AG04450 (cell line): Measurements from ENCODE around the gene COX7A2. TPM values are rescaled to one million over a fixed set of nuclear protein-coding genes. Genes with fewer than 3 reads are reported as not detected.

Experiments used
- CTCF ChIA-PET: fragments of 300-600, 350-600 bp; formaldehyde crosslinking; extraction: SDS; loops from one replicate; lab custom pipeline; 2022; ENCODE audit warnings: antibody characterized with exemption, inconsistent platforms; lab: Charles Lee
- POLR2A ChIA-PET: fragments of 350-600 bp; formaldehyde crosslinking; extraction: SDS; loops from one replicate; lab custom pipeline; 2021; ENCODE audit warnings: antibody characterized with exemption, inconsistent platforms; lab: Yijun Ruan, JAX
- DNase-seq: peaks from one replicate; pipeline ENCODE4 v3.0.0-alpha.2; 2011; ENCODE audit warnings: low read depth, low spot score
- H3K27ac ChIP-seq: one replicate; pipeline ENCODE4 v1.5.1; 2012; ENCODE audit warnings: low read depth, low read length, control low read depth
- H3K27me3 ChIP-seq: one replicate; pipeline ENCODE4 v1.6.0; 2012; ENCODE audit warnings: low read length; ENCODE audit not compliant: control insufficient read depth, insufficient read depth
- H3K4me3 ChIP-seq: 2 replicates; pipeline ENCODE4 v1.5.1; 2011; ENCODE audit warnings: mild to moderate bottlenecking, low read depth, low read length, control low read depth
- H3K9me3 ChIP-seq: 2 replicates; pipeline ENCODE4 v1.5.1; 2012; ENCODE audit warnings: low read length; ENCODE audit not compliant: control insufficient read depth, insufficient read depth
- polyA plus RNA-seq: library from polyadenylated mRNA; depleted of rRNA; stranded (reverse); fragments of >200 nt; gene quantifications from 2 replicates; pipeline ENCODE4 v1.2.3, GENCODE V29; 2011
- TF ChIP-seq, protein P1 (sequence below): IDR thresholded peaks from 2 replicates; pipeline ENCODE4 v1.5.1; 2011; ENCODE audit warnings: low read depth, low read length, control low read depth, inconsistent platforms

COX7A2 gene
- polyA plus RNA-seq, 1 experiment = 263 TPM

DNA sequence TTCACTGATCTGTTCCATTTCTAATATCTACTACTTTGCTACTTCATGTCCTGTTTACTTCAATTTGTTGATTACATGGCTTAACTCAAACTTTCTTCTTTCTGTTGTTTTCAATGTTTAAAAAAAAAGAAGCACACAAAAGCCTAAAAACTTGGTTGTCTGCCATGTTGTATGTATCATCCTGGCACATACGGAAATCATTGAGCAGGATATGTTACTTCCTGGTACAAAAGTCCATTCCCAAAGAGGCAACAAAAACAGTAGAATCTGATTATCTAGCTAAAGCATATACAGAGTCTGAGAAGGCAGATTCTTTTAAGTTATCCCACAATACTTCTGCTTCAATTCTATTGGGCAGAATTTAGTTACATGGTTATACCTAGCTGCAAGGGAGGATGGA lies 23.2 kb downstream of the COX7A2 start:
- H3K4me3 ChIP-seq = no peak overlapping the region
- CTCF ChIA-PET = interaction anchor here (0.6 to 3.2 kb wide), 5 partner anchors 9 to 1976 kb away, joined by 3 to 28 read pairs (median 4); no protein-coding TSS in a partner anchor
- no peak overlapping the region for H3K27ac ChIP-seq
- TF ChIP-seq, protein P1, sequence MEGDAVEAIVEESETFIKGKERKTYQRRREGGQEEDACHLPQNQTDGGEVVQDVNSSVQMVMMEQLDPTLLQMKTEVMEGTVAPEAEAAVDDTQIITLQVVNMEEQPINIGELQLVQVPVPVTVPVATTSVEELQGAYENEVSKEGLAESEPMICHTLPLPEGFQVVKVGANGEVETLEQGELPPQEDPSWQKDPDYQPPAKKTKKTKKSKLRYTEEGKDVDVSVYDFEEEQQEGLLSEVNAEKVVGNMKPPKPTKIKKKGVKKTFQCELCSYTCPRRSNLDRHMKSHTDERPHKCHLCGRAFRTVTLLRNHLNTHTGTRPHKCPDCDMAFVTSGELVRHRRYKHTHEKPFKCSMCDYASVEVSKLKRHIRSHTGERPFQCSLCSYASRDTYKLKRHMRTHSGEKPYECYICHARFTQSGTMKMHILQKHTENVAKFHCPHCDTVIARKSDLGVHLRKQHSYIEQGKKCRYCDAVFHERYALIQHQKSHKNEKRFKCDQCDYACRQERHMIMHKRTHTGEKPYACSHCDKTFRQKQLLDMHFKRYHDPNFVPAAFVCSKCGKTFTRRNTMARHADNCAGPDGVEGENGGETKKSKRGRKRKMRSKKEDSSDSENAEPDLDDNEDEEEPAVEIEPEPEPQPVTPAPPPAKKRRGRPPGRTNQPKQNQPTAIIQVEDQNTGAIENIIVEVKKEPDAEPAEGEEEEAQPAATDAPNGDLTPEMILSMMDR = no peak
- no peaks in the 10 kb centered on the region for H3K9me3 ChIP-seq
- DNase-seq = no peak
- POLR2A ChIA-PET = no interaction called here
- no peaks in the 10 kb centered on the region for H3K27me3 ChIP-seq

DNA sequence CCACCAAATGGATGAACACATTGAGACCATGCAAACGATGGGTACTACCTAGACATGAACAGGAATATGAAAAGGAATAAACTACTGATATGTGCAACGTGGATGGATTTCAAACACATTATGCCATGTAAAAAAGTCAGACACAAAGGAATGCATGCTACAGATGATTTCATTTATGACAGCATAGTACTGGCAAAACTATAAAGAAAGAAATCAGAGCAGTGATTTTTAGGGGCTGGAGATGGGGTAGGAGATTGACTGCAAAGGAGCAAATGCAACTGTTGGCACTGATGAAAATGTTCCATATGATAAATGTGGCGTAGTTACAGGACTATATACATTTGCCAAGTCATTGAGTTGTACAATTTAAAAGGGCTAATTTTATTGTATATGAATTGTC lies 24.3 kb downstream of the COX7A2 start:
- ChIA-PET CTCF (interaction anchor here (0.7 to 3.2 kb wide), 4 partner anchors 8 to 1609 kb away, joined by 3 to 28 read pairs (median 9); no protein-coding TSS in a partner anchor), POLR2A (no interaction called here)
- no peaks in the 10 kb centered on the region for H3K27me3 ChIP-seq
- no peak overlapping the region for H3K27ac ChIP-seq
- no peak for DNase-seq
- no peak overlapping the region for H3K4me3 ChIP-seq
- H3K9me3 ChIP-seq = no peaks in the 10 kb centered on the region
- TF ChIP-seq, protein P1 = no peak

DNA sequence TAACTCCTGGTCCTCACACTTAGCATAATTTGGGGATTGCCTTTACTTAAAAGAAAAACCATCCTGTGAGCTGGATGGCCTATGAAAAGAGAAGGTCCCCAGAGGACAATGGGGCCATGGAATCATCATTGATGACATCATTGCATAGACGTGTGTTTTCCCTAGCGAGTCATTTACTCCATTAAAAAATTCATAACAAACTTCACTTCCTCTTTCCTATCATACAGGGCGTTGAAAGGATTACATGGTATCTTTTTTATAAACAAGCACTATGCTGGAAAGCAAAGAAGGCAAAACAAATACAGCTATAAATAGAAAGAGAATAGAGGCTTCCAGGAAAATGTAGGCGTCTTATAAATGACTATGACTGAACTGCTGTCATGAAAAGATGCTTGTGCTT lies 26.4 kb downstream of the COX7A2 start:
- Histone ChIP-seq H3K9me3 (no peaks in the 10 kb centered on the region), H3K4me3 (no peak overlapping the region), H3K27me3 (no peaks in the 10 kb centered on the region), H3K27ac (peak overlapping the region; percentile 22)
- ChIA-PET CTCF (interaction anchor here (0.5 to 1.2 kb wide), 2 partner anchors 8 to 1273 kb away, joined by 4 to 6 read pairs; no protein-coding TSS in a partner anchor), POLR2A (no interaction called here)
- DNase-seq = no peak
- TF ChIP-seq, protein P1 = no peak

DNA sequence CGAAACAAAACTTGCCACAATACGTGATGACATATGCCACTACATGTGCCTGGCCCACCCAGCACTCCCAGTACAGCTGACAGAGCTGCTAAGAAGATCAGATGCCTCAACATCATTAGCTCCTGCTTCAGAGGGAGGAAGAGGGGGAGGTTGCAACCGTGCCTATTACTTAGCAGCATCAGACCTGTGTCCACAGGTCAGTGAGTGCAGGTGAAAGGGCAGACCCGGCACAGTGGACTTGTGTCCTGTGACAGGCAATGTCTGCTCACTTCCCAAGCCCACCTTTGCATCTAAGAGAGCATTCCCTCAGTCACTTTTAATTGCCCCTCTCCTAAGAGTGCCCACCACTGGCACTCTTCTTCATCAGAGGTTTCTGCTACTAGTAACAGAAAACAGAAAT lies 28.3 kb downstream of the COX7A2 start:
- no peaks in the 10 kb centered on the region for H3K9me3 ChIP-seq
- no peak overlapping the region for H3K27ac ChIP-seq
- H3K4me3 ChIP-seq = no peak overlapping the region
- POLR2A ChIA-PET = no interaction called here
- TF ChIP-seq, protein P1 = no peak
- CTCF ChIA-PET = no interaction called here
- no peak for DNase-seq
- no peaks in the 10 kb centered on the region for H3K27me3 ChIP-seq

DNA sequence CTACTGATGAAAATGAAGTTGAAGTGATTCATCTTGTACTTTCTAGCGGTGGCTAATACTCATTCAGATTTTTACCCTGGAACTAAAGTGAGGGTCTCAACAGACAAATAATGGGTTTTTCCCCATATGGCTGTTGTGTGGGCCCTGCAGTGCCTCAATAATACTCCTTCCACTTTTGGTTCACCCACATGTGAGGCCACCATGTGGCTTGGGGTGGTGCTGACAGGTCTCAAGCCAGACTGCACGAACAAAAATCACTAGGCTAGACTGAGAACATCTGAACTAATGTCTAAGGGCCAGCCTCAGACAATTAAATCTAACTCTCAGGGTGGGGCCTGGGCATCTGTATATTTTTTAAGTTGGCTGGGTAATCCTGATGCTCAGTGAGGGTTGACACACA lies 29.9 kb downstream of the COX7A2 start:
- no peak overlapping the region for H3K4me3 ChIP-seq
- no peak for DNase-seq
- no peaks in the 10 kb centered on the region for H3K27me3 ChIP-seq
- TF ChIP-seq, protein P1 = no peak
- ChIA-PET POLR2A (no interaction called here), CTCF (interaction anchor here (0.6 kb wide), 1 partner anchor 1280 kb away, joined by 3 read pairs; no protein-coding TSS in a partner anchor)
- no peak overlapping the region for H3K27ac ChIP-seq
- no peaks in the 10 kb centered on the region for H3K9me3 ChIP-seq
